ENCODE results near the gene UBR2.

The UBR2 gene

GRCh38 chr6:42527204-42527603, 36.6 kb upstream of the UBR2 start:
- H3K4me2 ChIP-seq (ENCODE audit: low read length): no peak overlapping the region
- no peaks in the 10 kb centered on the region for H3K9me3 ChIP-seq (ENCODE audit: insufficient read depth, low read length)
- H3K27ac ChIP-seq (ENCODE audit: low read length): no peak overlapping the region
- H3K27me3 ChIP-seq (ENCODE audit: low read depth, low read length): no peaks in the 10 kb centered on the region
- H3K4me3 ChIP-seq (ENCODE audit: low read length): no peak overlapping the region
- no peaks in the 10 kb centered on the region for H3K79me2 ChIP-seq (ENCODE audit: low read length)
- peaks cover 35% of the 10 kb centered on the region for H3K4me1 ChIP-seq (ENCODE audit: low read length)
- no peak overlapping the region for H2AFZ ChIP-seq (ENCODE audit: low read depth, low read length)
- TF ChIP-seq CTCF (IDR thresholded peaks at IDR 0.05; ENCODE audit: low read depth, low read length) (no peak), EZH2phosphoT487 (IDR thresholded peaks at IDR 0.05; ENCODE audit: low read depth) (no peak)
- H4K20me1 ChIP-seq (ENCODE audit: insufficient read depth, low read length): no peaks in the 10 kb centered on the region
- H3K9ac ChIP-seq (ENCODE audit: low read length): no peak overlapping the region
- H3K36me3 ChIP-seq (replicated peaks; ENCODE audit: low read depth, low read length): no peaks in the 10 kb centered on the region

- H2AFZ ChIP-seq (ENCODE audit: low read depth, low read length): no peak overlapping the region
Measured at GRCh38 chr6:42530296-42530695, 33.5 kb upstream of the UBR2 start.

GRCh38 chr6:42530751-42531150, 33.1 kb upstream of the UBR2 start:
- Histone ChIP-seq H3K27me3 (ENCODE audit: low read depth, low read length) (no peaks in the 10 kb centered on the region), H3K9me3 (ENCODE audit: insufficient read depth, low read length) (no peaks in the 10 kb centered on the region), H3K4me2 (ENCODE audit: low read length) (peak overlapping the region; percentile 21), H3K36me3 (replicated peaks; ENCODE audit: low read depth, low read length) (no peaks in the 10 kb centered on the region), H4K20me1 (ENCODE audit: insufficient read depth, low read length) (no peaks in the 10 kb centered on the region), H3K4me1 (ENCODE audit: low read length) (peaks cover 43% of the 10 kb centered on the region), H3K79me2 (ENCODE audit: low read length) (no peaks in the 10 kb centered on the region), H2AFZ (ENCODE audit: low read depth, low read length) (no peak overlapping the region), H3K27ac (ENCODE audit: low read length) (no peak overlapping the region), H3K4me3 (ENCODE audit: low read length) (no peak overlapping the region), H3K9ac (ENCODE audit: low read length) (no peak overlapping the region)
- no peak for TF ChIP-seq CTCF (IDR thresholded peaks at IDR 0.05; ENCODE audit: low read depth, low read length)
- TF ChIP-seq EZH2phosphoT487 (IDR thresholded peaks at IDR 0.05; ENCODE audit: low read depth): no peak

More at GRCh38 chr6:42530296-42530695, 33.5 kb upstream of the UBR2 start:
- Histone ChIP-seq H4K20me1 (ENCODE audit: insufficient read depth, low read length) (no peaks in the 10 kb centered on the region), H3K27me3 (ENCODE audit: low read depth, low read length) (no peaks in the 10 kb centered on the region), H3K79me2 (ENCODE audit: low read length) (no peaks in the 10 kb centered on the region), H3K4me1 (ENCODE audit: low read length) (peaks cover 43% of the 10 kb centered on the region), H3K27ac (ENCODE audit: low read length) (no peak overlapping the region), H3K9me3 (ENCODE audit: insufficient read depth, low read length) (no peaks in the 10 kb centered on the region), H3K4me2 (ENCODE audit: low read length) (no peak overlapping the region; the same call in 1 of the 2 replicates), H3K9ac (ENCODE audit: low read length) (no peak overlapping the region), H3K36me3 (replicated peaks; ENCODE audit: low read depth, low read length) (no peaks in the 10 kb centered on the region), H3K4me3 (ENCODE audit: low read length) (no peak overlapping the region)
- TF ChIP-seq EZH2phosphoT487 (IDR thresholded peaks at IDR 0.05; ENCODE audit: low read depth) (no peak), CTCF (IDR thresholded peaks at IDR 0.05; ENCODE audit: low read depth, low read length) (no peak)

GRCh38 chr6:42532038-42532669, 31.7 kb upstream of the UBR2 start:
- TF ChIP-seq CTCF (IDR thresholded peaks at IDR 0.05; ENCODE audit: low read depth, low read length) (peak; percentile 90), EZH2phosphoT487 (IDR thresholded peaks at IDR 0.05; ENCODE audit: low read depth) (no peak)
- Histone ChIP-seq H3K4me2 (ENCODE audit: low read length) (no peak overlapping the region), H3K27ac (ENCODE audit: low read length) (no peak overlapping the region), H3K9me3 (ENCODE audit: insufficient read depth, low read length) (no peaks in the 10 kb centered on the region), H3K36me3 (replicated peaks; ENCODE audit: low read depth, low read length) (no peaks in the 10 kb centered on the region), H3K4me3 (ENCODE audit: low read length) (no peak overlapping the region), H3K9ac (ENCODE audit: low read length) (peak overlapping the region; percentile 8; the same call in 1 of the 2 replicates), H3K27me3 (ENCODE audit: low read depth, low read length) (no peaks in the 10 kb centered on the region), H4K20me1 (ENCODE audit: insufficient read depth, low read length) (no peaks in the 10 kb centered on the region), H2AFZ (ENCODE audit: low read depth, low read length) (no peak overlapping the region), H3K4me1 (ENCODE audit: low read length) (peaks cover 54% of the 10 kb centered on the region), H3K79me2 (ENCODE audit: low read length) (no peaks in the 10 kb centered on the region)

Data from OCI-LY3 (cell line).